Stimulated activated CD4-positive, alpha-beta T cell treated with anti-CD3 and anti-CD28 coated beads, Interleukin-1b, Interleukin-23, amount 100 ng/mL, for 4 hours (primary cell): Measurements from ENCODE around the gene GRAMD1A.
"Not testable (repeated sequence)": the region's sequence is repeated elsewhere in the genome, so short reads cannot be mapped to it uniquely, and the experiment has no call there.

ENCODE experiments used
- DNase-seq, 2 donors: peaks; one replicate each; pipeline ENCODE4 v3.0.0-alpha.2; 2020; ENCODE audit warnings: low read depth in 2 of 2

Gene GRAMD1A

DNA sequence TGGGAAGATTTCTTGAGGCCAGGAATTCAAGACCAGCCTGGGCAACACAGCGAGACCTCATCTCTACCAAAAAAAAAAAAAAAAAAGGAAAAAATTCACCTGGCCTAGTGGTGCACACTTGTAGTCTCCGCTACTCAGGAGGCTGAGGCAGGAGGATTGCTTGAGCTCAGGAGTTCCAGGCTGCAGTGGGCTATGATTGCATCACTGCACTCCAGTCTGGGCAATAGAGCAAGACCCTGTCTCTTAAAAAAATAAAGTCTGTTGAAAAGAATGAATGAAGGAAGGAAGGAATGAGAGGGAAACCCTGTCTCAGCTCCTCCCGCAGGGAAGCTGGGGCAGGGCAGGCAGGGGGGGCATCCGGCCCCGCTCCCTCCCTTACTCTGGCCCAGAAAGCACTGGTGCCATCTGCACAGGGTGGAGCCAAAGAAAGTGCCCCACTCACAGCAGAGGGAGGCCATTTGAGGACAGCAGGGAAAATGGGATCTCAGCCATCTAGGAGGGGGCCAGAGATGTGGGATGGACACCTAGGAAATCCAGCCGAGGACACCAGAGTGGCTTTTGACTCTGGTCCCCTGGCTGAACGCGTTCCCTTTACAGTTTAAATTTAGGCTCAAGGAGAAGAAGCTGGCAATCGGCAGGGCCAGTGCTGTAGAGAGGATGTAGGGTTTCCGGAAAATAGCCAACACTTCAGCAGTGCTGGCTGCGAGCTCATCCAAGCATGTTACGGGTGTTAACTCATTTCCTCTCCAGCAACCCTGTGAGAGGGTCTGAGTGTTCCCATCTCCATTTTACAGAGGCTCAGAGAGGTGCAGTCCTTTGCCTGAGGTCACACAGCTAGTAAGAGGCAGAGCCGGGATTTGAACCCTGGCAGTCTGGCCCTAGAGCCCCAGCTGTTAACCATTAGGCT lies 37.8 kb downstream of the GRAMD1A start:
- DNase-seq: no peak

DNA sequence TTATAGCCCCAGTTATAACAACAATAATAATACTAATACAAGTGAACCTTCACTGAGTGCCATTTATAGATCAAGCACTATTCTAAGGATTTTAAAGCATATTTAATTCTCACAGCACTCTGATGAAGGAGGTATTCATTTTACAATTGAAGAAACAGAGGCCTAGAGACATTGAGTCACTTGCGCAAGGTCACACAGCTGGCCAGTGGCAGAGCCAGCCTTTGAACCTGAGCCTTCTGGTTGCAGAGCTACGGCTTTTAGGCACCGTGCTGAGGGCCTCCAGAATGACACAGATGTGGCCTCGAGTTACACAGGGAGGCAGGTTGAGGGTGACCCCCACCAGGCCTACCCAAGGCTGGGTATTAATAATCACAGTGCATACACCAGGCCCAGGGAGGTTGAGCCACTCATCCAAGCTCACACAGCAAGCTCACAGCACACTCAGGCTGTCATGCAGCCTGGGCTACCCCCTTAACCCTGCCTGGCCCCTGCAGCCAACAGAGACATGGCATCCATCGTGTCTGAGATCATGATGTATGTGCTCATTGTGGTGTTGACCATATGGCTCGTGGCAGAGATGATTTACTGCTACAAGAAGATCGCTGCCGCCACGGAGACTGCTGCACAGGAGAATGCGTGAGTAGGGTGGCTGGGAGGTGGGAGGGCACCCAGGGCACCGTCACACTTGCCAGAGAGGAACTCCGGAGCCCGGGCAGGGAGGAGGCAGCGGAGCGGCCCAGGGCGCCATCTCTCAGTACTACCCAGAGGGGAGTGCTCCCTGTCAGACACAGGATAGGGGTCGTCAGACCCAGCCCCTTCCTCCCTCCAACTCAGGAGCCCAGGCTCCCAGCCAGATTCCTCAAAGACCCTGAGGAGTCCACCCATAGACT lies 38.7 kb downstream of the GRAMD1A start:
- DNase-seq: no peak

DNA sequence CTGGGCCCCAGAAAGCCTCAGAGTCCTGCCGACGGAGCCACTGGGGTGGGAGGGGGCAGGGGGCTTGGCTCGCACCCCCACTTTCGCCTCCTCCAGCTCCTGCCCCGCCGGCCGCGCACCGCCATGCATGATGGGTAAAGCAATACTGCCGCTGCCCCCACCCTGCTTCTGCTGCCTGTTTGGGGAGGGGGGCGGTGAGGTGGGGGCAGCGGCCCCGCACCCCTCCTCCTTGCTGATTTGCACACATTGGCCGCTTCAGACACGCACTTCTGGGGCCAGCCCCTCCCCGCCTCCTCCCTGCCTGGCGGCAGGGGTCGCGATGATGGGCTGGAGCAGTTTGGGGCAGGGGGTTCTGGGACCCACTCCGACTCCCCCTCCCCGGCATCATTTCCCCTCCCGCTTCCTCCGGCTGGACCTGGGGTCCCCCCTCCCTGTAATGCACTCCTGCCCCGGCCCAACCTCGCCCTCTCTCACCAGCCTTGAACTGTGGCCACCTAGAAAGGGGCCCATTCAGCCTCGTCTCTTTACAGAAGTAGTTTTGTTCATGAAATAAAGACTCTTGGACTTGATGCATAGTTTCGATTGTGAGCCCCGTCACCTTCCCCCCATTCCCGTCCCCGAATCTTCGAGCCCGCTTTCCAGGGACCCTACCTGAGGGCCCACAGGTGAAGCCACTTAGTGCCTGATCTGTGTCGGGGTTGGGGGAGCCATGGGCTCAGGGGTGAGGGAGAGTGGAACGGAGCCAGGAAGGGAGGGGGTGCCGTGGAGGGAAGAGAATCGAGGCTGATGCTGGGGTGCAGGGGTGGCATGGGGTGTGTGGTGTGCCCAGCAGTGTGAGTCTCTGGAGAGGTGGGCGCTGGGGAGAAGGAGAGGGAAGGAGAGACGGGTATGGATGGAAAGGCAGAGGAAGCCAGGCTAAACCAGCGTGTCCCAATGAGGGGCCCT lies 40.0 kb downstream of the GRAMD1A start:
- no peak for DNase-seq

DNA sequence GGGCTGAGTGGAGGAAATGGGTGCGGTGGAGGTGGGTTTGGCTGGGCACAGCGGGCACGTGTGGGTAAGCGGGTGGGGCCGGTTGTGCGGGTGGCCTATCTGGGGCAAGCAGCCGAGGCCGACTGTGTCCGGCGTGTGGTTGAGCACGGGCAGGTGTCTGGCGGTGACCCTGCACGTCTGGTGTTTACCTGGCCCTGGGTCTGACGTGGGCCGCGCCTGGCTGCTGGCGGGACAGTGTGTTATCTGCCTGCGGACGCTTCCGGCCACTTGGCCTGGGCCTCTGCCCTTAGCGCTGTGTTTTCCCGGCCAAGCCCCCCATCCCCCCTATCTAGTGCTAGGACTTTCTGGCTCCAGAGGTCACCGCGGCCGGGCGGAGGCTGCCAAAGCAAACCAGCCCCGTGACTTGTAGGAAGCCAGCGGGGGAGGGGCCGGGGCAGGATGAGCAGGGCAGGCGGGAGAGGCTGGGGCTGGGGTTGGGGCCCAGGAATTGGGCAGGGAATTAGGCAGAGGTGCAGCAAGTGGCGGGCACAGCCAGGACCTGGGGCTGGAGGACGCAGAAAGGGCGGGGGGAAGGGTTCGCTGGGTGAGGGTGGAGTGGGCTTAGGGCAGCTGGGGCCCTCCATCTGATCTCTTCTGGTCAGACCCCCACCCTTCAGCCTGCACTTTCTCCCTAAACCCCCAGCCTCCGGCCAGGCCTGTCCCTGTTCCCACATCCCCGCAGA lies 40.9 kb downstream of the GRAMD1A start:
- peak in 1 of 2 donors; percentile 26 for DNase-seq

DNA sequence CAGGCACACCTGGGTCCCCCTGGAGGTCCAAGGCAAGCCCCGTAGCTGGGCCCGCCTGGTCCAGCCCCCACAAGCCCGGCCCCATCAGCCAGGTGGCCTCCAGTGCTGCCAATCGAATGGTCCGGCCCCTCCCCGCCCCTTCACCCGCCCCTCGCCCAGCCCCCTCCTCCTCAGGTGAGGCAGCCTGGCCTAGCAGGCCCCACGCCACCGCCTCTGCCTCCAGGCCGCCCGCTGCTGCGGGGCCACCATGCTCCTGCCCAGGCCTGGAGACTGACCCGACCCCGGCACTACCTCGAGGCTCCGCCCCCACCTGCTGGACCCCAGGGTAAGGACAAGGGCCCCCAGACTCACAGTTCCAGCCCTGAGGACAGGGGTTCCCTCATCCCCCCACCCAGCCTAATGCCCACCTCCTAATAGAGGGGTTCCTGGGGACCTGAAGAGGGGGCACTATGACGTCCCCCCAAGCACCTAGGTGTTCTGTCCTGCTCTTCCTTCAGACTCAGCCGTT lies 41.5 kb downstream of the GRAMD1A start, which contains the start of gene HPN:
Gene HPN, plus strand, starts transcription at position 174 of the 508 bp plus-strand sequence. CDS start 786 bp downstream, outside the sequence.
- no peak for DNase-seq

DNA sequence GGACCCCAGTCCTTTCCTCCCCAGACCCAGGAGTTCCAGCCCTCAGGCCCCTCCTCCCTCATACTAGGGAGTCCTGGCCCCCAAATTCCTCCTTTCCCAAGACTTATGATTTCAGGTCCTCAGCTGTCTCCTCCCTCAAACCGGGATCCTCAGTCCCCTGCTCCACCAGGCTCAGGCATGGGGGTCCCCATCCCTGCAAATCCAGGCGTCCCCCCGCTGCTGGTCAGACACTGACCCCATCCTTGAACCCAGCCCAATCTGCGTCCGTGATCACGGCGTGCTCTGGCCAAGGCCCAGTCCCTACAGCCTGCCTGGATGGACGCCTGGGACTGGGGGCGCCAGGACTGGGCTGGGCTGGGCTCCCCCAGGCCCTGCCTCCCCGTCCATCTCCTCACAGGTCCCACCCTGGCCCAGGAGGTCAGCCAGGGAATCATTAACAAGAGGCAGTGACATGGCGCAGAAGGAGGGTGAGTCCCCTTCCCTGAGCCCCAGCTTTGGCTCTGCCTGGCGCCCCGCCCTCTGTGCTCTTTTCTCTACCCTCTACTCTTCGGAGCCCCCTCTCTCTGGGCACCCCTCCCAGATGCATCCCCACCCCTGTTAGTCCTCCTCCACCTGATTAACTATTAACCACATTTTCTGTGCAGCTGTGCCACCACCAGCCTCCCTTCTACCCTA lies 42.1 kb downstream of the GRAMD1A start:
- no peak for DNase-seq

DNA sequence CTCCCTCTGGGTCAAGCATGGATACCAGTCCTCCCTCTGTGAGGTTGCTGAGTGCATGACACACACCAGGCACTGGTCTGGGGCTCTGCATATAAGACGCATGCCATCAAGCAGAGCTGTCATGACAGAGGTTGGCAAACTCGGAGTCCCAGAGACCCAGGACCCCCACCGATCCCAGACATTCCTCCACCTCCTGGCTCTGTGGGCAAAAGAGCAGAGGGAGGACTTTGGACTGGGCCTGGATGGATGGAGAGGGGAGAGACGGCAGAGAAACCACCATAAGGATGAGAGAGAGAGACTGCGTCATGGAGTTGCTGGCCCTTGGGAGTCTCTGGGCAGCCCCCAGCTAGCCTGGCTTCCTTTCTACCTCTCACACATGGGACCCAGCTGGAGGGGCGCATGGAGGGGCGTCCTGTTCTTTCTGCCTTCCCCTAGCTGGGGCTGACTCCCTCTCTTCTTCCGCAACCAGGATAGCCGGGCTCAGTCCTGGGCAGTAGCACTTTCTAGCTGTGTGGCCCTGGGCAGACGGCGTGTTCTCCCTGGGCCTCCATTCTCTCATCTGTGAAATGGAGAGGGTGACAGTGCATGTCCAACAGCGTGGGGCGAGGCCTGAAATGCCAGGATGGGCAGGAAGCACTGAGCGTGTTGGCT lies 43.0 kb downstream of the GRAMD1A start:
- DNase-seq: no peak

DNA sequence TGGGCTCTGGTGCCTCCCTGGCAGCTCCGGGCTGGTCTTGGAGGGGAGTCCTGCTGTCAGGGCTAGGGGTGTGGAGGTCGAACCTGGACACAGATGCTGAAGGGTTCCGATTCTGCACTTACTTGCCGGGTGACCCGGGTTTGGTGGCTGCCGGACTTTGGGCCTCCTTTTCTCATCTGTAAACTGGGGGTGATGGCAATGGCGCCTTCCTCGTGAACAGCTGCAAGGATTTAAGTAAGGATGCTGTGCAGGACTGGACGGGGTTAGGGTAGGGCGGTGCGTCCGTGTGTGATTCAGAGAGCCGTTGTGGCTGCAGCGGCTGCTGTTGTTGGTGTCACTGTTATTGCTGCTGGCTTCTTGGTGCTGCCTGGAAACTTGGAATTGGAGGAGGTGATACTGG lies 43.8 kb downstream of the GRAMD1A start:
- DNase-seq: no peak

DNA sequence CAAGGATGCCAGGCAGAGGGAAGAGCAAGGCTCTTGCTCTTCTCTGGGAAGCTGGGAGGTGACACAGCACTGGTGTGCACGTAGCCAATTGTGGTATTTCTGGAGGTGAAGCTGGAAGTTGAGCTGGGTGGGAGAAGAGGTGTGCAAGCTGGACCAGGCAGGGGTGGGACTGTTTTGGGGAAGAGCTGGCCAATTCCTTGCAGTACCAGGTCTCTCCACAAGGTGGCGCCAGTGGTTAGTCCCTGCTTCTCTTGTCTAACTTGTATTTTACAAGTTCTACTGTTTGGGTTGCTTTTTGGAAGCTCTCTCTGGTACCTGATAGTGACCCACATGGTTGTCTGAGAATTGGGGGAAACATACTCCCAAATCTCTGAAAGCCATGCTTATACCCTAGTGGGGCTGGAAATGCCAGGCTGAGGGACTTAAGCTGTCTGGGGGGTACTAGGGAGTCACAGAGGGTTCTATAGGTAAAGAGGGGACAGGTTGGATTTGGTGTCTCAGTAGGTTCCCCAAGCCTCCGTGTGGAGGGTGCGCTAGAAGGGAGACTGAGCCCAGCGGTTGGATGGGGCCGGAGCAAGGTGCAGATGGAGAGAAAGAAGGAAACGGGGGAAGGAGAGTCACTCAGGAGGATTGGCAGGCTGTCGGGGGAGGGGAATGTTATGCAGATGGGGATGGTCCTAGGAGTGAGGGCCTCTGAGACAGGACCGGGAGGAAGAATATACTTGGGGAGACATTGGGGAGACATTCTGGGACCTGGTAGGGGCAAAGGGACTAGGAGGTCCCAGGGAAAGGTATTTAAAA lies 44.4 kb downstream of the GRAMD1A start:
- peak; percentile 53 to 56 for DNase-seq

DNA sequence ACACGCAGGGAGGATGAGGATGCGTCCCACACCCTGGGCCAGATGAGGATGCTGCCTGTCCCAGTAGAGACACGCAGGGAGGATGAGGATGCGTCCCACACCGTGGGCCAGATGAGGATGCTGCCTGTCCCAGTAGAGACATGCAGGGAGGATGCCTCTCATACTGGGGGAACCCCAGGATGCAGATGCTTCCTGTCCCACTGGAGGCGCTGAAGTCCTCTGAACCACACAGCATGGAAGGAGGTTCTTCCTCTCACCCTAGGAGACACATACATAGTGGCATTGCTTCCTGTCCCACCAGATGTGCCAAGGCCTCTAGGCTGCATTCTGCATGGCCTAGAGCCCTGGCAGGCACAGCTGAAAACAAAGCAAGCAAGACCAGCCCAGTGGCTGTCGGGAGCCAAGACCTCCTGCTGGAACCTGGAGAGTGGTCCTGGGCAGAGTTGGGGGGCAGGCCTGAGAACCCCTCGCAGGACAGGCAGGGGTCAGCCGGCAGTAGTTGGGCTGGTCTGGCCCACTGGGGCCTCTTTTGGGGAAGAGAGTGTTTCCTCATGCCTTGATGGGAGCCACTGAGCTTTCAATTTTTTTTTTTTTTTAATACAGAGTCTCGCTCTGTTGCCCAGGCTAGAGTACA lies 45.7 kb downstream of the GRAMD1A start:
- no peak for DNase-seq

DNA sequence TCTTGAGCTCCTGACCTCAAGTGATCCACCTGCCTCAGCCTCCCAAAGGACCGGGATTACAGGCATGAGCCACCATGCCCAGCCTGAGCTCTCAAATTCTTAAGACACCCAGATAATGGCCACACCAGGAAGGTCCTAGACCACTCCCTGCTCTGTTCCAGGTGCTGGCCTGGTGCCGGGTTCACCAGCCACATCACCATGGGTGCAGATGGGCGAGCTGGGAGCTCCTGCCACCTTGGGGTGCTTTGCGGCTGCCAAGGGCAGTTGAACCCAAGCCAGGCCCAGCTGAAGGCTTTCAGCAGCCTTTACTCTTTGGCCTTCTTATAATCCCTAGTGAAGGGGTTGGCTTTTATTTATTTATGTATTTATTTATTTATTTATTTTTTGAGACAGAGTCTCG lies 46.3 kb downstream of the GRAMD1A start:
- DNase-seq: no peak

DNA sequence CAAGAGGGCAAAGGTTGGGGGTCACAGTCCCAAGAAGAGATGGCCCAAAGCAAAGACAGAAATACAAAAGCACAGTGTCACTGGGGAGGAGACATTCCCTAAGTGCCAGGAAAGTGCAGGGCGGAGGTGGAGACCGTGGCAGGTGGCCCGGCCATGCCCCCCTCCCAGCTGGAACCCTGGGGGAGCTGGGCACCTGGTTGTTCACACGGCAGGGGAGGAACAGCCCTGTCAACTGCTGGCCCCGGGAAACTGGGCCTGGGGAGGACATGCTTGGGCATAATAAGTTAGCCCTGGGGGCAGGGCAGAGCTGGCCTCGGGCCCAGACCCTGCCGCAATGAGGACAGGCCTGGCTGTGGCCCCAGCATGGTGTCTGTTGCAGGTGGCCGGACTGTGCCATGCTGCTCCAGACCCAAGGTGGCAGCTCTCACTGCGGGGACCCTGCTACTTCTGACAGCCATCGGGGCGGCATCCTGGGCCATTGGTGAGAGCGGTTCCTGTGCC lies 48.8 kb downstream of the GRAMD1A start:
- no peak for DNase-seq

DNA sequence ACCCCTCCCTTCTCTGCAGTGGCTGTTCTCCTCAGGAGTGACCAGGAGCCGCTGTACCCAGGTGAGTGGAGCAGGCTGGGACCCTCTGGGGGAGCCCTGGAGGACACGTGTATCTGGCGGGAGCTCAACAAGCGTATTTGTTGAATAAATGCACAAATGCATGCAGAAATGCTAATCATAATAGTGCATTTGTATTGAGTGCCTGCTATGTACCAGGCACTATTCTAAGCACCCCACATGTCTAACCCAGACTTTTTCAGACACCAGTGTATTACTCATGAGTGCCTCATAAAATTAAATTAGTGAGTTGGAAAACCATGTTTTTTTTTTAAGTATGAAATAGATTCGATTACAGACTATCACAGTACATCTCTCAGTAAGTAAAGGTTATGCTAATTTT lies 49.3 kb downstream of the GRAMD1A start:
- DNase-seq: no peak

DNA sequence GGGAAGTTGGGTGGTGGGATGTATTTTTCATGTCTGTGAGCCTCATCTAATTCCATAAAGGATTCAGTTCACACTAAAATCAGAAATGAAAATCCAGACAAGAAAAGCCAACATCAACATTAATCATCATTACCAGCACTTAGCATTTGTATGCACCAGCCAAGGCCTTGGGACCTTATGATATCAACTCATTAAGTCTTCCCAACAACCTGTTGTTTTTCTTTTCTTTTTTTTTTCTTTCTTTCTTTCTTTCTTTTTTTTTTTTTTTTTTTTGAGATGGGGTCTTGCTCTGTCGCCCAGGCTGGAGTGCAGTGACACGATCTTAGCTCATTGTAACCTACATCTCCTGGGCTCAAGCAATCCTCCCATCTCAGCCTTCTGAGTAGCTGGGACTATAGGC lies 50.5 kb downstream of the GRAMD1A start:
- DNase-seq: not testable (repeated sequence)

DNA sequence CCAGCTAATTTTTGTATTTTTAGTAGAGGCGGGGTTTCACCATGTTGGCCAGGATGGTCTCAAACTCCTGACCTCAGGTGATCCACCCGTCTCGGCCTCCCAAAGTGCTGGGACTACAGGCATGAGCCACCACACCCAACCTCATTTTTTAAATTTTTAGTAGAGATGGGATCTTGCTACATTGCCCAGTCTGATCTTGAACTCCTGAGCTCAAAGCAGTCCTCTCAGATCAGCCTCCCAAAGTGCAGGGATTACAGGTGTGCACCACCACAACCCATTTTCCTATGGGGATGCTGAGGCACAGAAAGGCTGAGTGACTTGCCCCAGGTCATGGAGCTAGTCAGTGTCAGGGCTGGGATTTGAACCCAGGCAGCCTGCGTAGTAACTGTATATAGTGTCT lies 51.1 kb downstream of the GRAMD1A start:
- not testable (repeated sequence) for DNase-seq

DNA sequence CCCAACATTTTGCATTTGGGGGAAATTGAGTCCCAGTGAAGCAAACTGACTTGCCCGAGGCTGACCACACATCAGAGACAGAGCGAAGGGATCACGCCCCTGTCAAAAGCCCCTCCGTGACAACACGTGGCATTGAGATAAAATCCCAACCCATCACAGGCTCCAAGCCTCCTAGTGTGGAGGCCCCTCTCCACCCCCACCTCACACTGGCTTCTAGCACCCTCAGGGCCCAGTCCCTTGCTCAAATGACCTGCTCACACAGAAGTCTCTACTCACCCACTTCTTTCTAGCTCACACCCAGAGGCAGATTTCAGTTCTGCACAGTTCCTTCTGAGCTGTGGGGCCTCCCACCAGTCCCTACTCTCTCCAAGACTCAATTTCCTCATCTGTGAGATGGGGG lies 51.7 kb downstream of the GRAMD1A start:
- no peak for DNase-seq

DNA sequence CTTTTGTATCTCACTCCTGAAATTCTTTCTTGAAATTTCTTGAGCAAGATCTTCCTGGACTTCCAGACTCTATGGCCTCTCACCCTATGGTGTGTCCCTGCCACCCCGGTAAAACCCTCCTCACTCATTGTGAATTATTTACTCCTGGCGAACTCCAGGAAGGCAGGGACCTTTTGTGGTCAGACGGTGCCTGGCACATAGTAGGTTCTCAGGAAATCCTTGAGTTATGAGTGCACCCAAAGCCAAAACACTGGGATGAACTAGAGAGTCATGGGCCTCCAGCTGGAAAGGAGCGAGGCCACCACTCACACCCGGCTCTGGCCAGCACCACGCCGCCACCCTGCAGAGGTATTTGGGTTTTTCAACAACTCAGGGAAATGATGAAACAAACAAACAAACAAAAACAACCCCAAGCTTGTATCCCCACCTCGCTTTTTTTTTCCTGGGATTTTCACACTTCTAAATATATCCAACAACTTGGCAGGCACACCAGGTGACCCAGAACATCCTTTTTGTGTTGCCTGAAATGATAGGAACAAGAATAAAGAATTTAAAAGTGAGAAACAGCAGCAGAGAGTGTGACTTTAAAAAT lies 52.6 kb downstream of the GRAMD1A start:
- no peak for DNase-seq
